ENCODE data around the gene NUDT7. TPM values are rescaled to one million over a fixed set of nuclear protein-coding genes. Genes with fewer than 3 reads are reported as not detected.

NUDT7 gene
- polyA plus RNA-seq, 3 donors: 4.2 to 6.1 (median 5.0) TPM

DNA sequence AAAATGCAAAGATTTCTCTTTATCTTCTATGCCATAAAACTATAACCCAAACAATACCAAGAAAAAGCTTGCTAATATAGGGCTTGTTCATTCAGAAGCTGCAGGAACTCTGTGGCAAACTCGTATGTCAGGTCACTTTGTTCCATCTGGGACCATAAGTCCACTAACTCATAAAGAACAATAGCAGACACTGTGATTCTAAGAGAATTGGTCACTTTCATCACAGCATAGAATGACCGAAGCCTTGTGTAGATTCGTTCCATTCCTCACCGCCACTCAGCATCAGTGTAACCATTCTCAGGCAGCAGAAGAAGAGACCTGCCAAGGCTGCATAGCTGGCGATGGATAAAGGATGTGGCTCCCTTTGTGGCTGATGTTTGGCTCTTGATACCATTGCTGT, 35.7 kb downstream of the NUDT7 start:
- H3K4me3 Mint-ChIP-seq: no peak overlapping the region
- peaks cover 0 to 7% (median 2%) of the 10 kb centered on the region in 7 donors for H3K9me3 Mint-ChIP-seq
- Histone ChIP-seq H3K4me3 (replicated peaks in 1 of 3; ENCODE audit: low read depth in 2 of 3, low read length in 3 of 3) (no peak overlapping the region), H3K27ac (ENCODE audit: low read depth in 1 of 2, low read length in 2 of 2) (no peak overlapping the region), H4K20me1 (ENCODE audit: insufficient read depth, low read length) (no peaks in the 10 kb centered on the region), H3K27me3 (ENCODE audit: control insufficient read depth in 2 of 2, insufficient read depth in 2 of 2, low read length in 2 of 2) (no peaks in the 10 kb centered on the region), H3K36me3 (replicated peaks in 1 of 2; ENCODE audit: control insufficient read depth in 1 of 2, insufficient read depth in 2 of 2, low read length in 2 of 2) (no peaks in the 10 kb centered on the region), H3K4me2 (replicated peaks; ENCODE audit: extremely low read depth, low read length, poor library complexity, severe bottlenecking) (no peak overlapping the region), H3K79me2 (ENCODE audit: insufficient read depth, low read length) (no peaks in the 10 kb centered on the region), H3K4me1 (ENCODE audit: control insufficient read depth in 1 of 2, insufficient read depth in 2 of 2, low read length in 2 of 2) (no peaks in the 10 kb centered on the region), H3K9me3 (replicated peaks in 1 of 2; ENCODE audit: control insufficient read depth in 1 of 2, insufficient read depth in 1 of 2, low read length in 2 of 2) (no peaks in the 10 kb centered on the region), H3K9ac (ENCODE audit: insufficient read depth, low read length, poor library complexity, severe bottlenecking) (no peak overlapping the region), H2AFZ (ENCODE audit: insufficient read depth, low read depth, low read length, poor library complexity, severe bottlenecking) (no peak overlapping the region)
- no peak for DNase-seq
- H3K27me3 Mint-ChIP-seq (ENCODE audit: low read depth in 3 of 3): peaks cover 0 to 3% (median 0%) of the 10 kb centered on the region in 3 donors
- TF ChIP-seq, protein P1, sequence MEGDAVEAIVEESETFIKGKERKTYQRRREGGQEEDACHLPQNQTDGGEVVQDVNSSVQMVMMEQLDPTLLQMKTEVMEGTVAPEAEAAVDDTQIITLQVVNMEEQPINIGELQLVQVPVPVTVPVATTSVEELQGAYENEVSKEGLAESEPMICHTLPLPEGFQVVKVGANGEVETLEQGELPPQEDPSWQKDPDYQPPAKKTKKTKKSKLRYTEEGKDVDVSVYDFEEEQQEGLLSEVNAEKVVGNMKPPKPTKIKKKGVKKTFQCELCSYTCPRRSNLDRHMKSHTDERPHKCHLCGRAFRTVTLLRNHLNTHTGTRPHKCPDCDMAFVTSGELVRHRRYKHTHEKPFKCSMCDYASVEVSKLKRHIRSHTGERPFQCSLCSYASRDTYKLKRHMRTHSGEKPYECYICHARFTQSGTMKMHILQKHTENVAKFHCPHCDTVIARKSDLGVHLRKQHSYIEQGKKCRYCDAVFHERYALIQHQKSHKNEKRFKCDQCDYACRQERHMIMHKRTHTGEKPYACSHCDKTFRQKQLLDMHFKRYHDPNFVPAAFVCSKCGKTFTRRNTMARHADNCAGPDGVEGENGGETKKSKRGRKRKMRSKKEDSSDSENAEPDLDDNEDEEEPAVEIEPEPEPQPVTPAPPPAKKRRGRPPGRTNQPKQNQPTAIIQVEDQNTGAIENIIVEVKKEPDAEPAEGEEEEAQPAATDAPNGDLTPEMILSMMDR (IDR thresholded peaks at IDR 0.05): no peak
- WGBS (ENCODE audit: insufficient coverage): 60% methylated on average over 1 of the region's 5 CpGs
- H3K27ac Mint-ChIP-seq: no peak overlapping the region
- H3K4me1 Mint-ChIP-seq: no peaks in the 10 kb centered on the region
- no peaks in the 10 kb centered on the region for H3K36me3 Mint-ChIP-seq
- intact Hi-C loops (cut with micrococcal nuclease): no loop called here

- Histone ChIP-seq H3K27ac (ENCODE audit: low read depth in 1 of 2, low read length in 2 of 2) (no peak overlapping the region), H3K4me3 (replicated peaks in 1 of 3; ENCODE audit: low read depth in 2 of 3, low read length in 3 of 3) (no peak overlapping the region), H2AFZ (ENCODE audit: insufficient read depth, low read depth, low read length, poor library complexity, severe bottlenecking) (no peak overlapping the region), H3K9ac (ENCODE audit: insufficient read depth, low read length, poor library complexity, severe bottlenecking) (no peak overlapping the region), H3K9me3 (replicated peaks in 1 of 2; ENCODE audit: control insufficient read depth in 1 of 2, insufficient read depth in 1 of 2, low read length in 2 of 2) (no peaks in the 10 kb centered on the region), H3K79me2 (ENCODE audit: insufficient read depth, low read length) (no peaks in the 10 kb centered on the region), H3K4me1 (ENCODE audit: control insufficient read depth in 1 of 2, insufficient read depth in 2 of 2, low read length in 2 of 2) (no peaks in the 10 kb centered on the region), H3K36me3 (replicated peaks in 1 of 2; ENCODE audit: control insufficient read depth in 1 of 2, insufficient read depth in 2 of 2, low read length in 2 of 2) (no peaks in the 10 kb centered on the region), H4K20me1 (ENCODE audit: insufficient read depth, low read length) (no peaks in the 10 kb centered on the region), H3K27me3 (ENCODE audit: control insufficient read depth in 2 of 2, insufficient read depth in 2 of 2, low read length in 2 of 2) (no peaks in the 10 kb centered on the region), H3K4me2 (replicated peaks; ENCODE audit: extremely low read depth, low read length, poor library complexity, severe bottlenecking) (no peak overlapping the region)
- TF ChIP-seq, protein P1 (IDR thresholded peaks at IDR 0.05): no peak
- Mint-ChIP-seq H3K9me3 (peaks cover 0 to 7% (median 2%) of the 10 kb centered on the region in 7 donors), H3K4me3 (no peak overlapping the region), H3K27ac (no peak overlapping the region), H3K27me3 (ENCODE audit: low read depth in 3 of 3) (peaks cover 0 to under 1% (median 0%) of the 10 kb centered on the region in 3 donors), H3K4me1 (no peaks in the 10 kb centered on the region), H3K36me3 (no peaks in the 10 kb centered on the region)
- intact Hi-C loops (cut with micrococcal nuclease): no loop called here
- 90% methylated on average over 2 of the region's 2 CpGs for WGBS (ENCODE audit: insufficient coverage)
- no peak for DNase-seq
These were observed 36.2 kb downstream of the NUDT7 start for GRCh38 chr16:77758508-77758907.
